ENCODE data around the gene RASSF1. TPM values are rescaled to one million over a fixed set of nuclear protein-coding genes. Genes with fewer than 3 reads are reported as not detected.
A peak's percentile ranks its signal among the peaks of the same experiment; 100 is the strongest.

RASSF1 gene
- total RNA-seq, 1 donor from 2014 or later: 13.7 TPM

DNA sequence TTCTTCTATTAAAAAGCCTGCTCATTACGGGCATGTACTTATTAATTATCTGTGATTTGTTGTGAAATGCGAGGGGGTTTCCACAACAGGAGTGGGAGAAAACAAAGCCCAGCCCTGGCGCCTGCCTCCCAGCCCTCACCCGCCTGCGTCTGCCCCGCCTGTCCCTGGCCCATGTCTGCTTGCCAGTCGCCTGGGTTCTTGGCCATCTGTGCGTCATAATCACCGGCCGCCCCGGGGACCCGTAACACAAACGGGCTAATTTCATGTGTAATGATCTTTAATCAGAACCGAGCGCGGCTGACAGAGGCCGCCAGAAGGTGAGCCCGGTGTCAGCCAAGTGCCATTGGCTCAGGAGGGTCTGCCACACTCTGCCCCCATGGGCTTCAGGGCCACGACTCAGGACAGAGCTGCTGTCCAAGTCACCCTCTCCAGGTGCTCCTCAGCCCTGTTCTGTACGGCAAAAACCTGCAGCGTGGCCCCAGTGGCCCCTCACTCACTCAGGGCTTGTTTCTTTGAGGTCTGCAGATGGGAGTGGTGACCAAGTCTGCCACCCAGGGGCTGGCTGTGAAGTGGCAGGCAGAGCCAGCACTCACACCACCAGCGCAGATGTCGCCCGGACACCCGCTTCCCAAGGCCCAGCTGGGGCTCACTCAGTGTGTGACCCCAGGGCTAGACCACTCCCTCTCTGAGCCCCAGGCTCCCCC, 47.5 kb upstream of the RASSF1 start:
- H3K9me3 ChIP-seq (ENCODE audit: low read depth): no peaks in the 10 kb centered on the region
- peak; percentile 75 for DNase-seq (ENCODE audit: low spot score)
- no peak overlapping the region for H3K4me3 ChIP-seq
- Mint-ChIP-seq H3K4me3 (no peak overlapping the region), H3K27me3 (ENCODE audit: insufficient read depth, low read depth) (peaks cover 2% of the 10 kb centered on the region), H3K36me3 (no peaks in the 10 kb centered on the region), H3K9me3 (no peaks in the 10 kb centered on the region), H3K4me1 (peaks cover 3% of the 10 kb centered on the region), H3K27ac (no peak overlapping the region)
- H3K79me2 ChIP-seq (ENCODE audit: low read depth): no peaks in the 10 kb centered on the region
- H2AFZ ChIP-seq (replicated peaks): no peak overlapping the region
- H3K4me2 ChIP-seq: no peak overlapping the region
- TF ChIP-seq EZH2 (IDR thresholded peaks at IDR 0.05): no peak
- TF ChIP-seq, protein P1, sequence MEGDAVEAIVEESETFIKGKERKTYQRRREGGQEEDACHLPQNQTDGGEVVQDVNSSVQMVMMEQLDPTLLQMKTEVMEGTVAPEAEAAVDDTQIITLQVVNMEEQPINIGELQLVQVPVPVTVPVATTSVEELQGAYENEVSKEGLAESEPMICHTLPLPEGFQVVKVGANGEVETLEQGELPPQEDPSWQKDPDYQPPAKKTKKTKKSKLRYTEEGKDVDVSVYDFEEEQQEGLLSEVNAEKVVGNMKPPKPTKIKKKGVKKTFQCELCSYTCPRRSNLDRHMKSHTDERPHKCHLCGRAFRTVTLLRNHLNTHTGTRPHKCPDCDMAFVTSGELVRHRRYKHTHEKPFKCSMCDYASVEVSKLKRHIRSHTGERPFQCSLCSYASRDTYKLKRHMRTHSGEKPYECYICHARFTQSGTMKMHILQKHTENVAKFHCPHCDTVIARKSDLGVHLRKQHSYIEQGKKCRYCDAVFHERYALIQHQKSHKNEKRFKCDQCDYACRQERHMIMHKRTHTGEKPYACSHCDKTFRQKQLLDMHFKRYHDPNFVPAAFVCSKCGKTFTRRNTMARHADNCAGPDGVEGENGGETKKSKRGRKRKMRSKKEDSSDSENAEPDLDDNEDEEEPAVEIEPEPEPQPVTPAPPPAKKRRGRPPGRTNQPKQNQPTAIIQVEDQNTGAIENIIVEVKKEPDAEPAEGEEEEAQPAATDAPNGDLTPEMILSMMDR (IDR thresholded peaks at IDR 0.05): peak; percentile 62
- H3K27me3 ChIP-seq: no peaks in the 10 kb centered on the region
- peaks cover 3% of the 10 kb centered on the region for H3K4me1 ChIP-seq
- H3K36me3 ChIP-seq: no peaks in the 10 kb centered on the region
- H3F3A ChIP-seq (ENCODE audit: low read depth): no peaks in the 10 kb centered on the region
- no peaks in the 10 kb centered on the region for H4K20me1 ChIP-seq (ENCODE audit: low read depth)
- no peak overlapping the region for H3K27ac ChIP-seq
- no peak overlapping the region for H3K9ac ChIP-seq

- H3K36me3 ChIP-seq: no peaks in the 10 kb centered on the region
- peaks cover 9% of the 10 kb centered on the region for H3K4me1 ChIP-seq
- H3K9me3 Mint-ChIP-seq: no peaks in the 10 kb centered on the region
- peaks cover 16% of the 10 kb centered on the region for H3K4me1 Mint-ChIP-seq
- H3K27ac ChIP-seq: no peak overlapping the region
- H3K4me3 Mint-ChIP-seq: no peak overlapping the region
- no peak overlapping the region for H3K27ac Mint-ChIP-seq
- H3K4me3 ChIP-seq: no peak overlapping the region
- no peaks in the 10 kb centered on the region for H3K9me3 ChIP-seq (ENCODE audit: low read depth)
- no peaks in the 10 kb centered on the region for H3K27me3 ChIP-seq
- H2AFZ ChIP-seq (replicated peaks): no peak overlapping the region
- H3K79me2 ChIP-seq (ENCODE audit: low read depth): no peaks in the 10 kb centered on the region
- no peak for DNase-seq (ENCODE audit: low spot score)
- TF ChIP-seq, protein P1 (IDR thresholded peaks at IDR 0.05): no peak
- TF ChIP-seq EZH2 (IDR thresholded peaks at IDR 0.05) (no peak), EZH2phosphoT487 (IDR thresholded peaks at IDR 0.05) (no peak)
- H4K20me1 ChIP-seq (ENCODE audit: low read depth): no peaks in the 10 kb centered on the region
- no peak overlapping the region for H3K9ac ChIP-seq
- no peaks in the 10 kb centered on the region for H3K36me3 Mint-ChIP-seq
- peaks cover 7% of the 10 kb centered on the region for H3K27me3 Mint-ChIP-seq (ENCODE audit: insufficient read depth, low read depth)
- no peaks in the 10 kb centered on the region for H3F3A ChIP-seq (ENCODE audit: low read depth)
- H3K4me2 ChIP-seq: no peak overlapping the region
Measured at GRCh38 chr3:50385754-50386153, 45.1 kb upstream of the RASSF1 start.

DNA sequence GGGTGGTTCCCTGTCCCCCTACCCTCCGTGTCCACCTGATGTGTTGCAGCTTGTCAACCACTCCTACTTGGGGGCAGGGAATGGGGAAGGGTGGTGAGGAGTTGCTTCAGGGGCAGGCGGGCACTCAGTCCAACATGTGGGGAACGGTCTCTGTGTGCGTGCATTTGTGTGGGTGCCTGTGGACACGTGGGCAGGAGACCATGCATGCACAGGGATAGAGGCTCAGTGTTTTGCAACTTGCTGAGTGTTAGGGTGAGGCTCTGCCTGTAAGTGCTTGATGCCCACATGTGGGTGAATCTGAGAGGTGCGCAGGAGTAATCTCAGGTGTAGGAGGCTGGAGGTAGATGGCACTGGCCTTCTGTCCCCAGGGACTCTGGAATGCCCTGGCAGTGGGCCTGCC, 43.1 kb upstream of the RASSF1 start:
- H3K36me3 Mint-ChIP-seq: no peaks in the 10 kb centered on the region
- H3K4me3 Mint-ChIP-seq: no peak overlapping the region

More for the DNA sequence above, 43.1 kb upstream of the RASSF1 start:
- Mint-ChIP-seq H3K9me3 (no peaks in the 10 kb centered on the region), H3K27me3 (ENCODE audit: insufficient read depth, low read depth) (peaks cover 5% of the 10 kb centered on the region), H3K27ac (peak overlapping the region; percentile 72), H3K4me1 (peaks cover 20% of the 10 kb centered on the region)
- DNase-seq (ENCODE audit: low spot score): no peak
- Histone ChIP-seq H3K9ac (no peak overlapping the region), H3K4me1 (peaks cover 9% of the 10 kb centered on the region), H3K27me3 (no peaks in the 10 kb centered on the region), H4K20me1 (ENCODE audit: low read depth) (no peaks in the 10 kb centered on the region), H2AFZ (replicated peaks) (no peak overlapping the region), H3F3A (ENCODE audit: low read depth) (no peaks in the 10 kb centered on the region), H3K9me3 (ENCODE audit: low read depth) (no peaks in the 10 kb centered on the region), H3K4me3 (no peak overlapping the region), H3K27ac (no peak overlapping the region), H3K36me3 (no peaks in the 10 kb centered on the region), H3K79me2 (ENCODE audit: low read depth) (no peaks in the 10 kb centered on the region), H3K4me2 (no peak overlapping the region)
- TF ChIP-seq EZH2phosphoT487 (IDR thresholded peaks at IDR 0.05) (no peak), EZH2 (IDR thresholded peaks at IDR 0.05) (no peak)
- TF ChIP-seq, protein P1 (IDR thresholded peaks at IDR 0.05): no peak
